ENCODE results near the gene BTG1.
"Not testable (repeated sequence)": the region's sequence is repeated elsewhere in the genome, so short reads cannot be mapped to it uniquely, and the experiment has no call there.

The BTG1 gene

DNA sequence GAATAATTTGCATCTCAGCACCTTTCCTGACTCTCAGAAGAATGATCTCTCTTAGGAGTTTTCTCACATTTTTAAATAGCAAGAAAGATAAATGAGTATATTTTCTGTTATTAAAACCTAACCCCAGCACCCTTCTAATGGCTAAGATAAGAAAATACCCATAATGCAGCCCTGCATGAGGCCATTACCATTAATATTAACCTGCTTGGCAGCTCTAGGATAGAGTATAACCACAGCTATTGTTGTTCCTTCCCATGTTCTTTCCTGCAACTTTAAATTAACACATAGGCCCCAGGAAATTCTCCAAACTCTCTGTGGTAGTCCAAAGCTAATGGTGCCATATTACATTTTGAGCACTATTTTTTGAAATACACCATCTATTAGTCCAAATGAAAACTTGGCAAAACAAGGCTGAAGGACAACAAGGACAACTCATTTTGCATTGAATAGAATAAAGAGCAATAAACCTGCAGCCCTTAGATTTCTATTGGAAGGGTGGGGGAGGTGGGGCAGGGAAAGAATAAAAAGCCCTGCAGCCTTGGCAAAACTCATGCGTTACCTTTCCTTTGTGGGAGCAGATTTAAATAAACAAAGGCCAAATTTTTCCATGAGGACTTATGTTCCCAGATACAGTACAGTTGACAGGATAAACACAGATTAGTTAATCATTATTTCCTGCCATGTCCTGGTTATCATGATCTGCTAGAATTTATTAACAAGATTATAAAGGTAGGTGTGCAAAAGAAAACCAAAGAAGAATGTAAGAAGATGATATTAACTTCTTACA lies 46.9 kb downstream of the BTG1 start:
- H3K4me1 ChIP-seq, result peaks cover 0 to 25% (median 7%) of the 10 kb centered on the region in 4 donors
- DNase-seq, result no peak
- H3K4me3 ChIP-seq, result no peak overlapping the region
- H3K9me3 ChIP-seq, result no peaks in the 10 kb centered on the region
- intact Hi-C loops (cut with DNase I; ENCODE audit: low total_unique reads), result no loop called here
- no peak overlapping the region for H3K27ac ChIP-seq
- H3K36me3 ChIP-seq, result no peaks in the 10 kb centered on the region
- no peak for TF ChIP-seq CTCF (IDR thresholded peaks at IDR 0.05)
- no peaks in the 10 kb centered on the region for H3K27me3 ChIP-seq

- H3K27ac ChIP-seq, result peak overlapping the region; percentile 10 to 35
- peaks cover 0 to 25% (median 7%) of the 10 kb centered on the region in 4 donors for H3K4me1 ChIP-seq
- H3K4me3 ChIP-seq, result no peak overlapping the region
- TF ChIP-seq CTCF (IDR thresholded peaks at IDR 0.05), result no peak
- intact Hi-C loops (cut with DNase I; ENCODE audit: low total_unique reads), result no loop called here
- no peak for DNase-seq
- no peaks in the 10 kb centered on the region for H3K9me3 ChIP-seq
- H3K36me3 ChIP-seq, result no peaks in the 10 kb centered on the region
- no peaks in the 10 kb centered on the region for H3K27me3 ChIP-seq
These were observed 49.1 kb downstream of the BTG1 start for GRCh38 chr12:92096346-92097136.

DNA sequence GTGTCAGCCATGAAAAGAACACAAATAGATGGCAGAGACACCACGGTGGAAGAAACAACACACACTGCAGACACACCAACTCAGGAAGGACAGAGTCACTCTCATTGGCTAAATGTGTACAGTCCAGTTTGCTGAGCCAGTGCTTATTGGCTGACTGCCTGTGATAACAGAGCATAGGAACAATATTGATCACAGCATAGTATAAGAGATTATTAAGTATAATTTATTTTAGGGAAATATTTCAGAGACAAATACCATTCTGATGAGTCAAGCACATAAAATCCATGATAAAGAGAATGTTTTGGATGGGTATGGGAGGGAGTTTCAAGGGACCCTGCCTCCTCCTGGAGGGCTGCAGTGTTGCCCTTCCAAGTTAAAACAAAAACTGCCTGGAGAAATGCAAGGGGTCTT lies 50.9 kb downstream of the BTG1 start:
- Histone ChIP-seq H3K36me3 (no peaks in the 10 kb centered on the region), H3K27me3 (no peaks in the 10 kb centered on the region), H3K4me1 (peaks cover 0 to 33% (median 9%) of the 10 kb centered on the region in 4 donors), H3K9me3 (no peaks in the 10 kb centered on the region), H3K27ac (no peak overlapping the region), H3K4me3 (no peak overlapping the region)
- DNase-seq, result no peak
- intact Hi-C loops (cut with DNase I; ENCODE audit: low total_unique reads), result no loop called here
- no peak for TF ChIP-seq CTCF (IDR thresholded peaks at IDR 0.05)

DNA sequence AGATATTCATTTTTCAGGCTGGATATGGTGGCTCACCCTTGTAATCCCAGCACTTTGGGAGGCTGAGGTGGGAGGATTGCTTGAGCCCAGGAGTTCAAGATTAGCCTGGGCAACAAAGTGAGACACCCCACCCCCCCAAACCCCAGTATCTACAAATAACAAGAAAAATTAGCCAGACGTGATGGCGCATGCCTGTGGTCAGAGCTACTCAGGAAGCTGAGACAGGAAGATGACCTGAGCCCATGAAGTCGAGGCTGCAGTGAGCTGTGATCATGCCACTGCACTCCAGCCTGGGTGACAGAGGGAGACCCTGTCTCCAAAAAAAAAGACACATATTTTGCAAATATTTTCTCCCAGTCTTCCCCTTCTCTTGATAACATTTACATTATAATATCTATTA lies 51.3 kb downstream of the BTG1 start:
- intact Hi-C loops (cut with DNase I; ENCODE audit: low total_unique reads); DNase-seq: not testable (repeated sequence)

More for the DNA sequence above, 51.3 kb downstream of the BTG1 start:
- H3K4me3 ChIP-seq, H3K27me3 ChIP-seq, H3K36me3 ChIP-seq, H3K9me3 ChIP-seq, H3K27ac ChIP-seq: not testable (repeated sequence)
- H3K4me1 ChIP-seq, result peaks cover 0 to 37% (median 11%) of the 10 kb centered on the region in 4 donors

Data from tibial artery (tissue), 4 donors.